Keratinocyte (primary cell): ENCODE data around the gene MED29. TPM values are rescaled to one million over a fixed set of nuclear protein-coding genes. Genes with fewer than 3 reads are reported as not detected.

Experiments
- DNase-seq: peaks from one replicate; pipeline ENCODE4 v3.0.0-alpha.2; 2011; ENCODE audit warnings: low read depth, missing footprints, low spot score
- FAIRE-seq: peaks from 2 replicates; lab custom pipeline; 2011; peaks lifted over from hg19 to GRCh38; lab: Jason Lieb, UNC
- H2AFZ ChIP-seq: 2 replicates; pipeline ENCODE4 v1.6.0; 2012; ENCODE audit warnings: low read length, control low read depth, inconsistent platforms; ENCODE audit not compliant: control insufficient read depth
- H3K27ac ChIP-seq: 2 replicates; pipeline ENCODE4 v1.5.1; 2011; ENCODE audit warnings: low read length; ENCODE audit not compliant: control insufficient read depth, insufficient read depth
- H3K27me3 ChIP-seq: 3 replicates; pipeline ENCODE4 v1.6.0; 2011; ENCODE audit warnings: low read length; ENCODE audit not compliant: control insufficient read depth, insufficient read depth; ENCODE audit errors: extremely low read depth
- H3K36me3 ChIP-seq, 2 experiments: 2 replicates in 1 of 2; 3 replicates in 1 of 2; pipeline ENCODE4 v1.5.1; 2011; ENCODE audit warnings: low read length in 2 of 2, mild to moderate bottlenecking in 1 of 2; ENCODE audit not compliant: control insufficient read depth in 2 of 2, insufficient read depth in 2 of 2; ENCODE audit errors: extremely low read depth in 1 of 2
- H3K4me1 ChIP-seq: 3 replicates; pipeline ENCODE4 v1.5.1; 2011; ENCODE audit warnings: low read length; ENCODE audit not compliant: control insufficient read depth, insufficient read depth; ENCODE audit errors: extremely low read depth
- H3K4me2 ChIP-seq: 3 replicates; pipeline ENCODE4 v1.6.0; 2011; ENCODE audit warnings: low read depth, low read length; ENCODE audit not compliant: control insufficient read depth, insufficient read depth; ENCODE audit errors: extremely low read depth
- H3K4me3 ChIP-seq, 3 experiments: fragments of 200-600 bp in 1 of 3; sonication (generic) in 1 of 3; 2 replicates in 2 of 3; 3 replicates in 1 of 3; pipeline ENCODE4 v1.5.1; 2011 to 2016; ENCODE audit warnings: low read length in 3 of 3, mild to moderate bottlenecking in 3 of 3, control low read depth in 2 of 3, inconsistent platforms in 1 of 3, low read depth in 1 of 3, mixed read lengths in 1 of 3, mixed run types in 1 of 3, moderate library complexity in 1 of 3; ENCODE audit not compliant: control insufficient read depth in 2 of 3, insufficient read depth in 2 of 3; ENCODE audit errors: extremely low read depth in 1 of 3
- H3K79me2 ChIP-seq: 2 replicates; pipeline ENCODE4 v1.6.0; 2012; ENCODE audit warnings: low read length; ENCODE audit not compliant: control insufficient read depth, insufficient read depth
- H3K9ac ChIP-seq: 3 replicates; pipeline ENCODE4 v1.6.0; 2011; ENCODE audit warnings: low read length; ENCODE audit not compliant: control insufficient read depth, insufficient read depth; ENCODE audit errors: extremely low read depth
- H3K9me1 ChIP-seq: 3 replicates; pipeline ENCODE4 v1.6.0; 2011; ENCODE audit warnings: low read length; ENCODE audit not compliant: control insufficient read depth, insufficient read depth; ENCODE audit errors: extremely low read depth
- H3K9me3 ChIP-seq: 2 replicates; pipeline ENCODE4 v1.5.1; 2012; ENCODE audit warnings: low read depth, low read length; ENCODE audit not compliant: control insufficient read depth
- H4K20me1 ChIP-seq: 3 replicates; pipeline ENCODE4 v1.6.0; 2011; ENCODE audit warnings: low read length; ENCODE audit not compliant: control insufficient read depth, insufficient read depth; ENCODE audit errors: extremely low read depth
- EZH2 ChIP-seq: IDR thresholded peaks from one replicate; pipeline ENCODE4 v1.6.1; 2012; ENCODE audit warnings: inconsistent platforms, mild to moderate bottlenecking, low read length, moderate library complexity
- dilution Hi-C: fragments of 300-500 bp; cut with MboI; formaldehyde crosslinking; loops from one replicate; pipeline ENCODE4 v1.7.0; 2020; ENCODE audit warnings: low sequenced_read_pairs; ENCODE audit not compliant: extremely low pct_ligation_motif_present
- polyA plus RNA-seq, 5 experiments: library from polyadenylated mRNA; depleted of rRNA in 3 of 5; stranded (reverse) in 3 of 5; stranded (forward) in 1 of 5; unstranded in 1 of 5; fragments of >200 nt; gene quantifications; 1 replicate in 1 of 5; 2 replicates in 3 of 5; 3 replicates in 1 of 5; pipeline versions ENCODE4 v1.2.1 to v1.2.3, GENCODE V29; 2011 to 2012; ENCODE audit warnings: missing spikeins in 2 of 5, low read depth in 1 of 5, low replicate concordance in 1 of 5
- TF ChIP-seq, protein P1 (sequence below), 3 experiments: IDR thresholded peaks in 1 of 3; conservative IDR thresholded peaks in 1 of 3; optimal IDR thresholded peaks in 1 of 3; 2 replicates in 2 of 3; 3 replicates in 1 of 3; pipeline versions ENCODE3 to v1.5.1; 2011; ENCODE audit warnings: low read length in 3 of 3, mild to moderate bottlenecking in 3 of 3, moderate library complexity in 2 of 3, control low read depth in 1 of 3, inconsistent platforms in 1 of 3; ENCODE audit not compliant: insufficient read depth in 2 of 3; ENCODE audit errors: extremely low read depth in 1 of 3

Gene MED29
- polyA plus RNA-seq, 1 donor (not counting 4 experiments of a cell fraction or from before 2014, with no cell fraction given), result 14.7 TPM

GRCh38 chr19:39430675-39431593 is 39.8 kb downstream of the MED29 start:
- H3K4me1 ChIP-seq, result peaks cover 17% of the 10 kb centered on the region
- H3K36me3 ChIP-seq, result peaks cover 15 to 29% of the 10 kb centered on the region in 2 experiments
- dilution Hi-C loops, result no loop called here
- no peak overlapping the region for H2AFZ ChIP-seq
- FAIRE-seq (no peak), DNase-seq (no peak)
- TF ChIP-seq, protein P1, sequence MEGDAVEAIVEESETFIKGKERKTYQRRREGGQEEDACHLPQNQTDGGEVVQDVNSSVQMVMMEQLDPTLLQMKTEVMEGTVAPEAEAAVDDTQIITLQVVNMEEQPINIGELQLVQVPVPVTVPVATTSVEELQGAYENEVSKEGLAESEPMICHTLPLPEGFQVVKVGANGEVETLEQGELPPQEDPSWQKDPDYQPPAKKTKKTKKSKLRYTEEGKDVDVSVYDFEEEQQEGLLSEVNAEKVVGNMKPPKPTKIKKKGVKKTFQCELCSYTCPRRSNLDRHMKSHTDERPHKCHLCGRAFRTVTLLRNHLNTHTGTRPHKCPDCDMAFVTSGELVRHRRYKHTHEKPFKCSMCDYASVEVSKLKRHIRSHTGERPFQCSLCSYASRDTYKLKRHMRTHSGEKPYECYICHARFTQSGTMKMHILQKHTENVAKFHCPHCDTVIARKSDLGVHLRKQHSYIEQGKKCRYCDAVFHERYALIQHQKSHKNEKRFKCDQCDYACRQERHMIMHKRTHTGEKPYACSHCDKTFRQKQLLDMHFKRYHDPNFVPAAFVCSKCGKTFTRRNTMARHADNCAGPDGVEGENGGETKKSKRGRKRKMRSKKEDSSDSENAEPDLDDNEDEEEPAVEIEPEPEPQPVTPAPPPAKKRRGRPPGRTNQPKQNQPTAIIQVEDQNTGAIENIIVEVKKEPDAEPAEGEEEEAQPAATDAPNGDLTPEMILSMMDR (optimal IDR thresholded peaks at IDR 0.05 in 1 of 3, IDR thresholded peaks at IDR 0.05 in 1 of 3, conservative IDR thresholded peaks at IDR 0.05 in 1 of 3; ENCODE audit: extremely low read depth in 1 of 3, insufficient read depth in 2 of 3, low read length in 3 of 3), result no peak
- TF ChIP-seq EZH2, result no peak
- peaks cover 28% of the 10 kb centered on the region for H3K79me2 ChIP-seq
- no peak overlapping the region for H3K9ac ChIP-seq
- peaks cover 9% of the 10 kb centered on the region for H3K9me1 ChIP-seq
- no peaks in the 10 kb centered on the region for H3K9me3 ChIP-seq
- H3K4me3 ChIP-seq, result no peak overlapping the region
- H4K20me1 ChIP-seq, result peaks cover 15% of the 10 kb centered on the region
- no peak overlapping the region for H3K4me2 ChIP-seq
- H3K27ac ChIP-seq, result peak overlapping the region; percentile 31
- no peaks in the 10 kb centered on the region for H3K27me3 ChIP-seq

DNA sequence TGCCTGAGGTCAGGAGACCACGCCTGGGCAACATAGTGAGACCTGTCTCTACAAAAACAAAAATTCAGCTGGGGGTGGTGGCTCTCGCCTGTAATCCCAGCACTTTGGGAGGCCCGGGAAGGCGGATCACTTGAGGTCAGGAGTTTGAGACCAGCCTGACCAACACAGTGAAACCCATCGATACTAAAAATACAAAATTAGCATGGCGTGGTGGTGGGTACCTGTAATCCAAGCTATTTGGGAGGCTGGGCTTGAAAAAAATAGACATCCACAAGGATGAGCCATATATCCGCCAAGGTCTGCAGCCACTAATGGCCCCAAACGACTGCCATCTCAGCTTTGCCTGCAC is 41.5 kb downstream of the MED29 start:
- peaks cover 28% of the 10 kb centered on the region for H3K79me2 ChIP-seq
- H3K4me2 ChIP-seq, result no peak overlapping the region
- no peaks in the 10 kb centered on the region for H3K27me3 ChIP-seq
- no peak for TF ChIP-seq EZH2
- TF ChIP-seq, protein P1 (optimal IDR thresholded peaks at IDR 0.05 in 1 of 3, IDR thresholded peaks at IDR 0.05 in 1 of 3, conservative IDR thresholded peaks at IDR 0.05 in 1 of 3; ENCODE audit: extremely low read depth in 1 of 3, insufficient read depth in 2 of 3, low read length in 3 of 3), result no peak
- H3K9me3 ChIP-seq, result no peaks in the 10 kb centered on the region
- H4K20me1 ChIP-seq, result peaks cover 15% of the 10 kb centered on the region
- no peak overlapping the region for H3K27ac ChIP-seq
- DNase-seq (no peak), FAIRE-seq (no peak)
- H3K4me1 ChIP-seq, result peaks cover 21% of the 10 kb centered on the region
- H3K9ac ChIP-seq, result no peak overlapping the region
- dilution Hi-C loops, result no loop called here
- peaks cover 15 to 29% of the 10 kb centered on the region in 2 experiments for H3K36me3 ChIP-seq
- no peak overlapping the region for H3K4me3 ChIP-seq
- H3K9me1 ChIP-seq, result peaks cover 9% of the 10 kb centered on the region
- no peak overlapping the region for H2AFZ ChIP-seq
